HG03064 (cell line): Measurements from ENCODE around the gene ZNF524.

Experiments used
- ATAC-seq: cut with Tn5 transposase; IDR thresholded peaks from one replicate; pipeline ENCODE4 v1.9.1; 2021; ENCODE audit warnings: low read depth; ENCODE audit not compliant: unreplicated experiment

Gene ZNF524

DNA sequence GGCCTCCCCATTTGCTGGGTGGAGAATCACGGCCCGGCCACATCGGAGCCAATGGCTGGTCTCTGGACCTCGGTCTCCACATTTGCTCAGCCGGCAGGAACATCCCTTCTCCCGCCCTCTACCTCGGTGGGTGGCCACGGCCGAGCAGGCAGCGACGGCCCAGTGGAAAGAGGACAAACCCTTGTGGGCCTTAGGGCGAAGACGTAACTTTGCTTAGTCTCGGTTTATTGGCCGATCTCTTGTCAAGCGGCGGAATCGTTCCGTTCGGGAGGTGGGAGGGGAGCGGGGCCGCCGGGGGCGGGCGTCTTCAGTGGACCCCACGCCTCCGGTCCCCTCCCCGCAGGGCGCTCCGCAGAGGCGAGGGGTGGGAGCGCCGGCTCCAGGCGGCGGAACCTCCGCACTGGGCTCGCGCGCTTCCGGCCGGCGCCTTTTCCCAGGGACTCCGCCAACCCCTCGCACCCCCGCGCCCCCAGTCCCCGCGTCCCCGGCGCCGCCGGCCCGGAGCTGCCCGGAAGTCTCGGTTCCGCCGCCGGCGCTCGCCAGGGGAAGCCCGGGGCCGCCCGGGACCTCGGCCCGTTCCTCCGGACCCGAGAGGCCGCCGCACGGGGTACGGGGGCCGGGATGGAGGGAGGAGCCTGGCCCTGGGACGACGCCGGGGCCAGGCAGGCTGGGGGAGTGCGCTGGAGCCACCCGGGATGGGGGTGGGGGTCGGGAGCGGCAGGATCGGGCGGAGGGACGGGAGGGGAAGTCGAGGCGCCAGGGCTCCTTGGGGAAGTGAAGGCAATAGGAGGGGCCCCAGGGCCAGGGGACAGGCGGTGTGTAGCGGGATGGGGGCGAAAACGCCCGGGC lies 40.7 kb downstream of the ZNF524 start, which contains the start of gene ZNF580:
TSS of gene ZNF580 (plus strand) at position 426 of the 849 bp plus-strand sequence. CDS start 1,507 bp downstream, outside the sequence.
- no peak for ATAC-seq

DNA sequence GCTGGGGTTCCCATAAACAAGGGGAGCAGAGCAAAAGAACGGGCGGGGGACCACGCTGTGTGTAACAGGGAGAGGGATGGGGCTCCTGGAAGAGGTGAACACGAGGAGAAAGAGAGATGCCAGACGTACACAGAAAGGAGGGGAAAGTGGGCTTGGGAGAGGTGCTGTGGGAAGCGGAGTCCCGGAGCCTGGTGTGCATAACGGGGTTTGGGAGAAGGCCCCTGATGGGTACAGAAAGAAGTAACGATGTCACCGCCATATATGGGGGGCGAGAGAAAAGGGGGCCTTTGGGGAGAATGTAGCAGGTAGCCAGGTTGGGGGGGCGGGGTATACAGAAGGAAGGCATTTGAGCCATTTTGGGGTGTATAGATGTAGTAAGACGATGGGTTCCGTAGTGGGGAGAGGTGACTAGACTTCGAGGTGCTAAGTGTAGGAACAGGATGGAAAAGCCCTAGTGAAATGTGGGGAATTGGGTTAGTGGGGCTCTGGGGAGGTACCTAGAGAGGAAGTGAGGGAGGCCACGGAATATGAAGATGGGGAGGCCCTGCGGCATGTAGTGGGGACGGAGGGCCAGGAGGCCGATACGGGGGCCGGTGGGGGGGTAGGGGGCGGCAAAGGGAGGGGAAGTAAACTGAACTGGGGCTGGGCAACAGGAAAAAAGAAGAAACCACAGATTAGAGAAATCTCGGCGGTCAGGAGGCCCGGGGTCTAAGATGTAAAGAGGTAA lies 41.5 kb downstream of the ZNF524 start:
- ATAC-seq: no peak

DNA sequence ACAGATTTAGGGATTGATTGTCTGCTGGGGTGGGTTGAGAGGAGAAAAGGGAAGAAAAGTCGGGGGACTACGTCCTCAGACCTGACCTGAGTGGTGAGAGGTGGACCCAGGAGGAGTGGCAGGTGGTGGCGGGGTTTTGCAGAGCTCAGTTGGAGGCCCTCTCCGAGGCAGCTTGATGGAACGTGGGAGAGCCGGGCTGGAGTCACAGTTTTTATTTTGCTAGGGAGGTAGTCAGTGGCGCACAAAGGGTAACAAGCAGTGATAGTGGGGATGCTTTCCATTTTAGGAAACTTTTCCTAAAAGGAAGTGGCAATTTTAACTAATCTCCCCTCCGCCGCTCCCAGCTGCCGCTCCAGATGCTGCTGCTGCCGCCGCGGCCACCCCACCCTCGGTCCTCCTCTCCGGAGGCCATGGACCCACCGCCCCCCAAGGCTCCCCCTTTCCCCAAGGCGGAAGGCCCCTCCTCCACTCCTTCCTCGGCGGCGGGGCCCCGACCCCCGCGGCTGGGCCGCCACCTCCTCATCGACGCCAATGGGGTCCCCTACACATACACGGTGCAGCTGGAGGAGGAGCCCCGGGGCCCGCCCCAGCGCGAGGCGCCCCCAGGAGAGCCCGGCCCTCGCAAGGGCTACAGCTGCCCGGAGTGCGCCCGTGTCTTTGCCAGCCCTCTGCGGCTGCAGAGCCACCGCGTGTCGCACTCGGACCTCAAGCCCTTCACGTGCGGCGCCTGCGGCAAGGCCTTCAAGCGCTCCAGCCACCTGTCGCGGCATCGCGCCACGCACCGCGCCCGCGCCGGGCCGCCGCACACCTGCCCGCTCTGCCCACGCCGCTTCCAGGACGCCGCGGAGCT lies 42.3 kb downstream of the ZNF524 start:
- ATAC-seq: no peak

DNA sequence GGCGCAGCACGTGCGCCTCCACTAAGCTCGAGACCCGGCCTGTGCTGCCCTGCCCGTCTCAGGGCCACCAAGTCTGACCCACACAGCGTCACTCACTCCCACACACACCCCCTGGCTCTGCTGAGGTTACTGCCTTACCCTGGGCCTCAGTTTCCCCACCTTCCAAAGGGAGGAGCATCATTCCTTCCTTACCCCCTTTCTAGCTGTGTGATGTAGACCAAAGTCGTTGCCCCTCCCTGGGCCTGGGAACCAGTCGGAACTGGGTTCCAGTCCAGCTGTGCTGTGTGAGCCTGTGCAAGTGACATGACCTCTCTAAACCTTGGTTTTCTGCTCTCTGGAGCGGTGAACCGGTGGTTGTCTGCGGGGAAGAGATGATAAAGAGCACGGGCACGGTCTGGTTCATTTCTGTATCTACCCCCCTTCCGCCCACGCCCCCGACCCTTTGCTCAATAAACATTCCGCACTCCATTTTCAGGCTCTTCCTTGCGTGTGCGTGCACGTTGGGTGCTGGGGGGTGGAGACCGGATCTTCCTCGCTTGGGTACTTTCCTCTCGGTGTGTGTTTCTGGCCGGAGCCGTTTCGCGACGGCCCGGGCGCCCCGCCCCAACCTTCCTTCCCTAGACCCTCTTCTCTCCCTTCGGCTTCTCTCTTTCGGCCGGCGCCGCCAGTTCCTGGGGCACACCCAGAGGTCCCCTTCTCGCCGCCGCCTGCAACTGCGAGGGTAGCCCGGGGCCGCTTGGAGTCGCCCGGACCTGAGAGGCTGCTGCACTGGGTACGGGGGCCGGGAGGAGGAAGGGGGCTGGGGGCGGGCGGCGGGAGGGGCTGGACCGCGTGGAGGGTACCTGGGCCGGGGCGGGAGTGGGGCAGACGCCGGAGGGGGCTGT lies 43.2 kb downstream of the ZNF524 start, which contains the start of gene ZNF581:
TSS of gene ZNF581 (plus strand) at position 647 of the 884 bp plus-strand sequence. CDS start 923 bp downstream, outside the sequence.
- no peak for ATAC-seq

DNA sequence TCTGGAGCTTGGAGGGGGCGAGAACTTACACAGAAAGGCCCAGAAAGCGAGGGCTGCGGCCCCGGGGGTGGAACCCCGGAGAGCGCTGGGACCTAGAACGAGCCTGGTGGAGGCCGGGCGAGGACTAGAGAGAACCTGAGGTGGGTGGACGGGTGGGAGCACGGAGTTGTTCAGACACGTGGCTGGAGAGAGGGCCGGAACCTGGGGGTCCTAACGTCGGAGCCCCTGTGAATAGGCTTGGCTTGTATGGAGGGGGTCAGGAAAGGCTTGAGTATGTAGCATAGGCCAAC lies 43.7 kb downstream of the ZNF524 start:
- no peak for ATAC-seq

DNA sequence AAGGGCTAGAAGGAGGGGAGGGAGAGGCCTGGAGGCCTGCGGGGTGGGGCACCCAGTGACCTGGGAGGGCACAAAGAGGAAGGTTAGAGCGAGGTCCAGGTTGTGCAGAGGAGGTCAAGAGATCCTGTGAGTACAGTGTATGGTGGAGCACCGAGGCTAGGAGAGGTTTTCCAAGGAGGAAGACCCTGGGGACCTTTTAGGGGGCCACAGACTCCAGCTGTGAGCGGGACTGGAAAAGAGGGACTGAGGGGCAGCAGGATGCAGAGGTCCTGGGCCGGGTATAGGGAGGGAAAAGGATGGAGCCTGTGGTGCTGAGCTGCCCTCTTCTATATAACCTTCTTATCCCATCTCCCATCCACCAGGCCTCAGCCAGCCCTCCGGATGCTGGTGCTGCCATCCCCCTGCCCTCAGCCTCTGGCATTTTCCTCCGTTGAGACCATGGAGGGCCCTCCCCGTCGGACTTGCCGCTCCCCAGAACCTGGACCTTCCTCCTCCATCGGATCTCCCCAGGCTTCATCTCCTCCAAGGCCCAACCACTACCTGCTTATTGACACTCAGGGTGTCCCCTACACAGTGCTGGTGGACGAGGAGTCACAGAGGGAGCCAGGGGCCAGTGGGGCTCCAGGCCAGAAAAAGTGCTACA lies 44.2 kb downstream of the ZNF524 start:
- ATAC-seq: no peak

DNA sequence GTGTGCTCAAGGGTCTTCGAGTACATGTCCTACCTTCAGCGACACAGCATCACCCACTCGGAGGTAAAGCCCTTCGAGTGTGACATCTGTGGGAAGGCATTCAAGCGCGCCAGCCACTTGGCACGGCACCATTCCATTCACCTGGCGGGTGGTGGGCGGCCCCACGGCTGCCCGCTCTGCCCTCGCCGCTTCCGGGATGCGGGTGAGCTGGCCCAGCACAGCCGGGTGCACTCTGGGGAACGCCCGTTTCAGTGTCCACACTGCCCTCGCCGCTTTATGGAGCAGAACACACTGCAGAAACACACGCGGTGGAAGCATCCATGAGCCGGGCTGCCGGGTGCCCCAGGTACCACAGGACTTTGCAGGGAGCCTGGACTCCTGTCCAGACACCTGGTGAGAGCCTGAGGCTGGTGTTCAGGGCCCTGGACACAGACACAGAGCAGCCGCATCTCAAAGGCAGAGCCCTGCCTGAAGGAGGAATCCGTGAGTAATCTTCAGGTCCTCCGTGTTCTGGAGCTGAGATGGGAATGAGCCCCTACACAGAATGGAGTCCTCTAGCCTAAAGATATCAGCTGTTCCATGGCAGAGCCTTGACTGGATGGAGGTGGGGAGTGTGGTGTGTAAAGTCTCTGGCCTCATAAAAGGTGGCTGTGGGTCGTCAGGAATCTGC lies 44.9 kb downstream of the ZNF524 start:
- no peak for ATAC-seq

DNA sequence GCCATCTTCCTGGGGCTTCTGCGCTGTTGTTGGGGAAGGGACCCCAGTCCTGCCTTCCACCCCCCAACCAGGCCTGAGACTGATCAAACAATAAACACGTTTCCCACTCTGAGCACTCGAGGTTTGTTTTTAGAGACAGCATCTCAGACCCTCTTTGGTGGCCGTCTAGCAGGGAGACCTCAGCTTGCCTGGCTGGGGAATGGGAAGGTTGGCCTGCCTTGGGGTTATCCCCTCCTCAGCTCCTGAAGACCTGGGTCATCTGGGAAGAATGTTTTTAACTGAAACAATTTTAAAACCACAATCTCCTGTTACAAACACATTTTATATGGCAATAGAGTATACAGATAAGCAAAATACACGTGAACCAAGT lies 45.4 kb downstream of the ZNF524 start:
- no peak for ATAC-seq

DNA sequence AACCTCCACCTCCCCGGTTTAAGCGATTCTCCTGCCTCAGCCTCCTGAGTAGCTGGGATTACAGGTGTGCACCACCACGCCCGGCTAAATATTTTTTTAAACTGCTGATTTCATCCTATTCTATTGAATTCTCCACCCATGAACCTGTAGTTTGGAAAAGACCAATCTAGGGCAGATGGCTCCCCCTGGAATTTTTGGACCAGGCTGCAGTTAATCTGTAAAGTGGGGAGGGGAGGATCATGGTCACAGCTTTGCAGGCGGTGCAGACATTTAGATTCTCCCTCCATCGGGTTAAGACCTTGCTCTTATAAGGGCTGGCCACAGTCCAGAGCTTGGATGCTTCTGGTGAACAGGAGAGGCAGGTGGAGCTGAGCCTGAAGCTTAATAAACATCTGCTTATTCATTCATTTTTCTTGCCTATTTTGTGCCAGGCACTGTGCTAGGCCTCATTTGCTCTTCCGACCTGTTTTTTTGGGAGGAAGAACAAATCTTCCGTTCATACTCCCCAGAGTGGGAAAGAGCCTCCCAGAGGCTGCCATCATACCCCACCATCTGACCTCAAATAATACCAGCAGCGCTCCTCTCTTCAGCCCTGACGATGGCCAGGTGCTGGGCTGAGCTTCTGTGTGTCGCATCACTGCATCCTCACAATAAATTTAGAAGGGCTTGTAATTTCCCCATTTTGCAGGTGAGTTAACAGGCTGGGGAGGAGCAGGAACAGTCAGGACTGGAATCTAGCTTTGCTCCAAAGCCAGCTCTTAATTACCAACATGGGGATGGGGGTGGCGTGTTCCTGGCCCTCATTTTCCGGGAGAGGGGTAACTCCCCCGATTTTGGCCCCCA lies 47.0 kb downstream of the ZNF524 start:
- no peak for ATAC-seq

DNA sequence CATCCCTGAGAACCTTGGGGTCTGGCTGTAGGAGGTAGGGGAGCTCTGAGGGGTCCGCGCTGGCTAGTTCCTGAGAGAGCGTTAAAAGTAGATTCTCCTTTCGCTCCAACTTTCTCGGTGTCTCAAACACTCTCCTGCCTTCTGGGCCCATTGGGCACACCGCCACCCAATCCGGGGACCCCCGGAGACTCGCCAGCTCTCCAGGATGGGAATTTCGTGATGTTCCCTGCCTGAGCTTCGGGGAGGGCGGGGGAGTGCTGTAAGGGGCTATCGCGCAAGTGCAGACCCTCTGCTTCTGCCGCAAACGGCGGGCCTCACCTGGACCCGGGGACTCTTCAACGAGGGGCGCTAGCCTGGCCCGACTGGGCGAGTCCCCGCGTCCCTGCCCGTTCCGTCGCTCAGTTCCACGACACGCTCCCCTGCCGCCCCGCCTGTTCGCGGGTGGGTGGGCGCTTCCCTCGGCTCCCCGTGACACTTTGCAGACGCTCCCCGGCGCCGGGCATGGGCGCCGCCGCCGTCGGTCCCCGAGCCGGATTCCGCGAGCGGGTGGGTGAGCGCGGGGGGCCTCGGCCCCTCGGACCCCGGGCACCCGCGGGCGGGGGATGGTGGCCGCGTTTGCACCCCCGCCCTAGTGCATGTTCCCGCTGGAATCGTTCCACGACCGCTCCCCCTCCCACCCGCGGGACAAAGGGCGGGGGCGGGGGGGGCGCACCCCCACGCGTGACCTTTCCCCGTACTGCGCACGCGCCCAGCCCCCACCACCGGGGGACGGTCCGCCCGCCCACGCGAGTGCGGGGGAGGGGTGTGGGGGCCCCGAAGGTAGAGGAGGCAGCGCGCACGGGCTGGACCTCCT lies 47.9 kb downstream of the ZNF524 start, which contains the start of gene CCDC106:
TSS of gene CCDC106 (plus strand) at position 481 of the 853 bp plus-strand sequence. CDS start 835 bp downstream, outside the sequence.
- ATAC-seq: no peak

DNA sequence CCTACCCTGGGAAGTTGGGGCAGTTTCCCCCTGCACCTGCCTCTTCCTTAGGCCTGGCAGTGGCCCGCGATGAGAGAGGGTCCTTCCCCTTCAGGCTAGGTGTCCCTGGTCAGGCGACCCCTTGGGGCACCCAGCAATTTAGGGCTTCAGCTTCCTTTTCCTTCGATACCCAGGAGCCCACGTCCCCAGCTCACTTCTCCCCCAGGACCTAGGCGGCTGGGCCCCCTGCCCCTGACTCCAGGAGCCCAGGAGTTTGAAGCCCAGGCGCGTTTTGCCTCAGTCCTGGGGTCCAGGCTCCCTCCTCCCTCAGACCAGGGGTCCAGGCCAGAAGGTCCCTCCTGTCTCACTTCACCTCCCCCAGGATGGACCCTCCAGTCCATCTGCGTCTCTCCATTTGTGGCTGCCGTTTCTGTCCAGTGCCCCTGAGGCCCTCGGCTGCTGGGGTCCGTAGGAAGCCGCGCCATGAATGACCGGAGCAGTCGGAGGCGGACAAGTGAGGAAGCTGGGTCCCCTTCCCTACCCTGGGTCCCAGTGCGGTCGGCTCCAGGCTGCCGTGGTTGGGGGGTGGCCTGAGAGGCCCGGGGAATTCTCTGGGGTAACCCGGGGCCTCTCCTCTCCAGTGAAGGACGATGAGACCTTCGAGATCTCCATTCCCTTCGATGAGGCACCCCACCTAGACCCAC lies 48.6 kb downstream of the ZNF524 start:
- no peak for ATAC-seq

DNA sequence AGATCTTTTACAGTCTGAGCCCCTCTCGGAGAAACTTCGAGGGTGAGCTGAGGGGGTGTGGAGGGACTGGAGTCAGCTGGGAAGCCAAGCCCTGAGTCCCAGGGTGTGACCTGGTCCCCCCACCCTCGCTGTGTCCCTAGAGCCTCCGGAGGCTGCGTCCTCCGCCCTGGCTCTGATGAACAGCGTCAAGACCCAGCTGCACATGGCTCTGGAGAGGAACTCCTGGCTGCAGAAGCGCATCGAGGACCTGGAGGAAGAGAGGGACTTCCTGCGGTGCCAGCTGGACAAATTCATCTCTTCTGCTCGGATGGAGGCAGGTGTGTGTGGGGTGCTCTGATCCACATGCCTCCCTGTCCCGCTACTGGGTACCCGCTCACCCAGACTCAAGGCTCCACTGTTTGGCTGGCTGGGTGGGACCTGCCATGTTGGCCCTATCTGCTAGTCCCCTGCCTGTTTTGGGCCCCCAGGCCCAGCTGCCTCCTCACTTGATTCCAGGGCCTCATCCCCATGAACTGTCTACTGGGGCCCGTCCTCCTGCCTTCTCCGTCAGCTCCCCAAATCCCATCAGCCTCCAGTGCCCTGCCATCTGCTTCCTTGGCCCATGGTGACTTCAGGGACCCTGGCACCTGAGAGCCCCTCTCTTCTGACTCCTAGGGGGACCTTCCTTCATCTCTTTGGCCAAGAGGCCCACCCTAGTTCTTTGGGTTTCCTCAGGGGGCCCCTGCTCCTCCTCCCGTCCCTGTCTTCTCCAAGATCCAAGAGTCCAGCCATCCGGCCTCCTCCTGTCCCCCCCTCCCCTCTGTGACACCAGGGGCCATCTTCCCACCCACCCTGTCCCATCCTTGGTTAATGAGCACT lies 49.4 kb downstream of the ZNF524 start:
- no peak for ATAC-seq

DNA sequence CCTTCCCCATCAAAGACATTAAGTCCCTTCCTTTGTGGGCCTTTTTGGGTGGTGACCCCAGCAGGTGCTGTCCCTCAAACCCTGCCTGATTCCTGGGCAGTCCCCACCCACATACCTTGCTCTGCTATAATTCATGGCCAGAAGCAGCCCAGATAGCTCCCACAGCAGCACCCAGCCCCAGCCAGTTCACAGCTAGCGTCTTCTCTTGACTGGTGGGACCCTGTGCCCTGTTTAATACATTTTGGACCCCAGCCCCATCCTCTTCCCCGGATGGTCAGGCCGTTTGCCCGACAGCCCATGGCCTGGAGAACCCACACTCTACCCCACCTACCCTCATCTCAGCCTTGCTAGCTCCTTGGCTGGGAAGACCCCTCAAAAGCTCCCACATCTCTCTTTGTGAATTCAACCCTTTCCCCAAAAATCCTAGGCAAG lies 50.1 kb downstream of the ZNF524 start:
- no peak for ATAC-seq

DNA sequence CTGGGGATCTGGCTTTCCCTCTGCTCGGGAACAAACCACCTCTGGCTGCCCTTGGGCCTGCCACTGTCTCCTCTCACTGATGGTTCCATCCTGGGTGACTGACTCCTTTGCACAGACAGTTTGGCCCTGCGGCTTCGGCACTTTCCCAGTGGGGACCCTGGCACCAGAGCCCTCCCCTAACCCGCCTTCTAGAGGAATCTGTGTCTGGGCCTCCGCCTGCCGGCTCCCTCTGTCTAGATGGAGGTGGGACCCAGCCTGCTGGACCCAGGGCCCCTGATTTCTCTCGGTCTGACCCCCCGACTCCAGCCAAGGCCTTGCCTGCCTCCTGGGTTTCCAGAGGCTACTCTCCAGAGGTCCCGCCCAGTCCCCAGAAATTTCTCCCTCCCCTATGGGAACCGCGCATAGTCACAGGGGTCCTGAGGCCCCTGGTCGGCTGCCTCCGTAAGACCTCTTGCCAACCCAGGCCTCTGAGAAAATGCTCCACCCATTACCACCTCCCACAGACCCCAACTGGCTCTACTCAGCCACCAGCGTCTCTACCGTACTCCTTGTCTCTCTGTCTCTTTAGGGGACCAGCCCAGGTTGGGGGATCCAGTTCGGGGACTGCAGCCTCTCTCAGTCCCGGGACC lies 50.6 kb downstream of the ZNF524 start:
- ATAC-seq: no peak

DNA sequence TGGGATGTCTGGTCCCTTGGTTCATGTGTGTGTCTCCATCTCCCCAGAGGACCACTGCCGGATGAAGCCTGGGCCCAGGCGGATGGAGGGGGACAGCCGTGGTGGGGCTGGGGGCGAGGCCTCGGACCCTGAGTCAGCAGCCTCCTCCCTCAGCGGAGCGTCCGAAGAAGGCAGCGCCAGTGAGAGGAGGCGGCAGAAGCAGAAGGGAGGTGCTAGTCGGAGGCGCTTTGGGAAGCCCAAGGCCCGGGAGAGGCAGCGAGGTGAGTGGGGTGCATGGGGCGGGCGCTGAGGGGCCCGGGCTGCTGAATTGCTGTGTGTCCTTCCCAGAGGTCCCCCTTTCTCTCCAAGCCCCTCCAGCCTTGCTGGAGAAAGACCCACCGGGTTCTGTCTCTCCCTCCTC lies 51.1 kb downstream of the ZNF524 start:
- no peak for ATAC-seq
